H1 (cell line): ENCODE measurements around the gene TENT5D. TPM values are rescaled to one million over a fixed set of nuclear protein-coding genes. Genes with fewer than 3 reads are reported as not detected.

Source experiments
- POLR2A ChIP-seq, 2 experiments: IDR thresholded peaks; 1 replicate in 1 of 2; 2 replicates in 1 of 2; pipeline ENCODE4 v1.6.1; 2011; ENCODE audit warnings: low read depth in 2 of 2, low read length in 2 of 2, mild to moderate bottlenecking in 2 of 2; ENCODE audit errors: control extremely low read depth in 1 of 2
- SAP30 ChIP-seq: fragments of 300-600 bp; sonication (generic); IDR thresholded peaks from 2 replicates; pipeline ENCODE4 v1.7.1; 2012; ENCODE audit warnings: low read length, moderate library complexity, mild to moderate bottlenecking, inconsistent platforms; ENCODE audit not compliant: insufficient read depth, insufficient replicate concordance
- TEAD4 ChIP-seq: IDR thresholded peaks from 2 replicates; pipeline ENCODE4 v1.6.1; 2012; ENCODE audit warnings: low read depth, low read length, inconsistent platforms, mixed read lengths
- polyA plus RNA-seq, 7 experiments: library from polyadenylated mRNA; depleted of rRNA in 3 of 7; stranded (reverse) in 5 of 7; unstranded in 2 of 7; fragments of >200 nt in 5 of 7; fragments of 200-250 nt in 2 of 7; gene quantifications; 1 replicate in 5 of 7; 2 replicates in 1 of 7; 4 replicates in 1 of 7; pipeline versions ENCODE4 v1.2.1 to v1.2.3, GENCODE V29; 2011 to 2013; ENCODE audit warnings: missing spikeins in 2 of 7, mixed read lengths in 2 of 7
- total RNA-seq: library from RNA; stranded (reverse); fragmentation: NEBNext Ultra II Directional; extraction: Animal tissue kit (Norgen Biotek cat#: 25700); gene quantifications from 2 replicates; pipeline ENCODE4 v1.2.1, GENCODE V29; 2021
- TF ChIP-seq, protein P1 (sequence below): IDR thresholded peaks from 2 replicates; pipeline ENCODE4 v1.6.1; 2011; ENCODE audit warnings: low read length, improper control_type of control experiment

TENT5D gene
- total and polyA plus RNA-seq, 2 of the 8 experiments (the other 6 are each of a cell fraction or from before 2014, with no cell fraction given), result not detected

DNA sequence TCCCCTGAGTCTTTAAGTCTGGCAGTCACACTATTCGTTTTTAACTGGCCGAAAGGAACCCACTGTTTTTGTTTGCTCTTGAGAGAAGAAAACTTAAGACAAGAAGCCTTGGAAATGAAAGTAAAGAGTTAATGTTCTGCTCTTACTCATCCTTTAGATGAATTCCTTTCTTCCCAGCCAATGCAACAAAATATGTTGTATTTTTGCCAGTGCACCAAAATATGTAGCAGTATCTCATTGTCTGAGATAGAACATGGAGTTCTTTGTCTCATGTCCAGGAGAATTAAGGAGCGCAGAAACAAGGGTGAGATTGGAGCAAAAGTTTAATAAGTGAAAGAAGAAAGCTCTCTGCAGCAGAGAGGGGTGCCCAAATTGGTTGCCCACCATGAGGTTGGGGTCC lies 12.2 kb downstream of the TENT5D start (continued):
- TF ChIP-seq, protein P1, sequence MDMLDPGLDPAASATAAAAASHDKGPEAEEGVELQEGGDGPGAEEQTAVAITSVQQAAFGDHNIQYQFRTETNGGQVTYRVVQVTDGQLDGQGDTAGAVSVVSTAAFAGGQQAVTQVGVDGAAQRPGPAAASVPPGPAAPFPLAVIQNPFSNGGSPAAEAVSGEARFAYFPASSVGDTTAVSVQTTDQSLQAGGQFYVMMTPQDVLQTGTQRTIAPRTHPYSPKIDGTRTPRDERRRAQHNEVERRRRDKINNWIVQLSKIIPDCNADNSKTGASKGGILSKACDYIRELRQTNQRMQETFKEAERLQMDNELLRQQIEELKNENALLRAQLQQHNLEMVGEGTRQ, result no peak
- TF ChIP-seq SAP30 (no peak), TEAD4 (no peak), POLR2A (IDR thresholded peaks at IDR 0.05; ENCODE audit: control extremely low read depth in 1 of 2, low read depth in 2 of 2, low read length in 2 of 2) (no peak)
